Tibial nerve (tissue), 4 donors: ENCODE results near the gene KIRREL1. TPM values are rescaled to one million over a fixed set of nuclear protein-coding genes. Genes with fewer than 3 reads are reported as not detected.

Experiments used
- DNase-seq, 2 donors: peaks; one replicate each; pipeline ENCODE4 v3.0.0-alpha.2; 2019; ENCODE audit warnings: low spot score in 2 of 2
- H3K27ac ChIP-seq, 4 donors: fragments of 200-600 bp; sonication (generic) in 3 of 4; one replicate each; pipeline ENCODE4 v1.5.1; 2017 to 2019; ENCODE audit warnings: mild to moderate bottlenecking in 1 of 4
- H3K27me3 ChIP-seq, 2 donors: fragments of 200-600 bp; sonication (generic) in 1 of 2; one replicate each; pipeline versions ENCODE4 v1.5.1 to v1.6.0; 2017 to 2019
- H3K36me3 ChIP-seq, 3 donors: fragments of 200-600 bp; sonication (generic); one replicate each; pipeline ENCODE4 v1.5.1; 2018 to 2019
- H3K4me1 ChIP-seq, 4 donors: fragments of 200-600 bp; sonication (generic) in 3 of 4; one replicate each; pipeline ENCODE4 v1.5.1; 2017 to 2019
- H3K4me3 ChIP-seq, 4 donors: fragments of 200-600 bp; sonication (generic) in 3 of 4; one replicate each; pipeline ENCODE4 v1.5.1; 2017 to 2019; ENCODE audit warnings: mild to moderate bottlenecking in 1 of 4, moderate library complexity in 1 of 4
- H3K9me3 ChIP-seq, 4 donors: fragments of 200-600 bp; sonication (generic) in 3 of 4; one replicate each; pipeline ENCODE4 v1.5.1; 2017 to 2019
- EP300 ChIP-seq, 2 donors: sonication (generic); formaldehyde crosslinking; IDR thresholded peaks; one replicate each; pipeline ENCODE4 v1.6.1; 2017; ENCODE audit warnings: antibody characterized with exemption in 2 of 2, mild to moderate bottlenecking in 1 of 2
- POLR2A ChIP-seq, 2 donors: fragments of 450-650 bp; IDR thresholded peaks; one replicate each; pipeline ENCODE4 v1.6.1; 2017; ENCODE audit warnings: antibody characterized with exemption in 2 of 2, mild to moderate bottlenecking in 2 of 2, moderate library complexity in 2 of 2
- WGBS, 2 donors: methylation state at CpG; one replicate each; pipeline ENCODE4 v1.1.5; 2018; 5-methylcytosine and 5-hydroxymethylcytosine counted together
- total RNA-seq, 4 donors: library from RNA; depleted of rRNA; stranded (reverse); fragments of >200 nt; gene quantifications; one replicate each; pipeline ENCODE4 v1.1.0, GENCODE V29; 2016
- TF ChIP-seq, protein P1 (sequence below), 5 experiments: fragments of 200-600 bp in 3 of 5; fragments of 450-650 bp in 2 of 5; sonication (generic) in 3 of 5; IDR thresholded peaks; one replicate each; pipeline ENCODE4 v1.5.1; 2016 to 2019; ENCODE audit warnings: antibody characterized with exemption in 5 of 5, mild to moderate bottlenecking in 3 of 5, moderate library complexity in 2 of 5

KIRREL1 gene
- total RNA-seq, 4 donors from 2014 or later = 47.1 to 60.6 (median 50.7) TPM

DNA sequence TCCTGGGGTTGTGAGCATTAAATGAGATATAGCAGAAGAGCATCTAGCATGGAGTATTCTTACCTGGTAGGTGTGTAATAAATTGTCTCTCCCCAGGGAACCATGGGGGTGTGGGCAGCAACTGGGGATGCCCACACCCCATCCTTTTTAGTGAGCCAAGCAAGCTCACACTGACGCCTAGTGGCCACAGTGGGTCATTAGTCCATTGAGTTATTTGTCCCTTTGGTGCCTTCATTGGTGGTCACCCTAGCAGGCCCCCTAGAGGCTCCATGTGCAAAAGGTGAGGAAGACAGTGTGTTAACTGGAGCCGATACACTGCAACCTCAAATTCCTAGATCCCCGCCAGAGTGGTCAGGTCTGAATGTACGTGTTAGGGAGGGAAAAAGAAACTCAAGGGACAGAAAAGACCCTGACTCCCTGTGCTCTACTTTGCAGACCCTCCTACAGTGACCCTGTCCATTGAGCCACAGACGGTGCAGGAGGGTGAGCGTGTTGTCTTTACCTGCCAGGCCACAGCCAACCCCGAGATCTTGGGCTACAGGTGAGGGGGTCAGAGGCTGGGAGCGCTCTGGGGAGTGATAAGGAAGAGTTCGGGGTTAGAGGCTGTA lies 94.0 kb downstream of the KIRREL1 start:
- Histone ChIP-seq H3K36me3 (peaks cover 0 to 96% (median 0%) of the 10 kb centered on the region in 3 donors), H3K4me3 (no peak overlapping the region), H3K4me1 (no peaks in the 10 kb centered on the region), H3K27me3 (no peaks in the 10 kb centered on the region), H3K27ac (no peak overlapping the region), H3K9me3 (no peaks in the 10 kb centered on the region)
- WGBS, 2 donors = 58 to 59% methylated on average over 9 of the region's 9 CpGs
- DNase-seq = peak; percentile 34 to 64
- TF ChIP-seq, protein P1, sequence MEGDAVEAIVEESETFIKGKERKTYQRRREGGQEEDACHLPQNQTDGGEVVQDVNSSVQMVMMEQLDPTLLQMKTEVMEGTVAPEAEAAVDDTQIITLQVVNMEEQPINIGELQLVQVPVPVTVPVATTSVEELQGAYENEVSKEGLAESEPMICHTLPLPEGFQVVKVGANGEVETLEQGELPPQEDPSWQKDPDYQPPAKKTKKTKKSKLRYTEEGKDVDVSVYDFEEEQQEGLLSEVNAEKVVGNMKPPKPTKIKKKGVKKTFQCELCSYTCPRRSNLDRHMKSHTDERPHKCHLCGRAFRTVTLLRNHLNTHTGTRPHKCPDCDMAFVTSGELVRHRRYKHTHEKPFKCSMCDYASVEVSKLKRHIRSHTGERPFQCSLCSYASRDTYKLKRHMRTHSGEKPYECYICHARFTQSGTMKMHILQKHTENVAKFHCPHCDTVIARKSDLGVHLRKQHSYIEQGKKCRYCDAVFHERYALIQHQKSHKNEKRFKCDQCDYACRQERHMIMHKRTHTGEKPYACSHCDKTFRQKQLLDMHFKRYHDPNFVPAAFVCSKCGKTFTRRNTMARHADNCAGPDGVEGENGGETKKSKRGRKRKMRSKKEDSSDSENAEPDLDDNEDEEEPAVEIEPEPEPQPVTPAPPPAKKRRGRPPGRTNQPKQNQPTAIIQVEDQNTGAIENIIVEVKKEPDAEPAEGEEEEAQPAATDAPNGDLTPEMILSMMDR (IDR thresholded peaks at IDR 0.05) = peak; percentile 73 to 91 (median 85)
- TF ChIP-seq POLR2A (IDR thresholded peaks at IDR 0.05) = no peak

DNA sequence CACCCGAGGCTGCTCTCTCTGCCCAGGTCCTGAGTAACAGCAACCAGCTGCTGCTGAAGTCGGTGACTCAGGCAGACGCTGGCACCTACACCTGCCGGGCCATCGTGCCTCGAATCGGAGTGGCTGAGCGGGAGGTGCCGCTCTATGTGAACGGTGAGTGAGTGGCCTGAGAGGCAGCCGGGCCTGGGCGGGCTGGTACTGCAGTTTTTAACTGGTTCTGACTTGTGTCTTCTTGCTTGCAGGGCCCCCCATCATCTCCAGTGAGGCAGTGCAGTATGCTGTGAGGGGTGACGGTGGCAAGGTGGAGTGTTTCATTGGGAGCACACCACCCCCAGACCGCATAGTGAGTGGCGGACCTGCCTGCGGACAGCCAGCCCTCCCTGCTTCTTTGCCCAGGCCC lies 96.0 kb downstream of the KIRREL1 start:
- WGBS, 2 donors = 88 to 96% methylated on average over 16 of the region's 16 CpGs
- Histone ChIP-seq H3K27me3 (no peaks in the 10 kb centered on the region), H3K4me3 (no peak overlapping the region), H3K36me3 (peaks cover 0 to 96% (median 0%) of the 10 kb centered on the region in 3 donors), H3K9me3 (no peaks in the 10 kb centered on the region), H3K4me1 (no peaks in the 10 kb centered on the region), H3K27ac (no peak overlapping the region)
- TF ChIP-seq, protein P1 (IDR thresholded peaks at IDR 0.05) = no peak
- TF ChIP-seq POLR2A (IDR thresholded peaks at IDR 0.05) (no peak), EP300 (IDR thresholded peaks at IDR 0.05) (no peak)
- no peak for DNase-seq

DNA sequence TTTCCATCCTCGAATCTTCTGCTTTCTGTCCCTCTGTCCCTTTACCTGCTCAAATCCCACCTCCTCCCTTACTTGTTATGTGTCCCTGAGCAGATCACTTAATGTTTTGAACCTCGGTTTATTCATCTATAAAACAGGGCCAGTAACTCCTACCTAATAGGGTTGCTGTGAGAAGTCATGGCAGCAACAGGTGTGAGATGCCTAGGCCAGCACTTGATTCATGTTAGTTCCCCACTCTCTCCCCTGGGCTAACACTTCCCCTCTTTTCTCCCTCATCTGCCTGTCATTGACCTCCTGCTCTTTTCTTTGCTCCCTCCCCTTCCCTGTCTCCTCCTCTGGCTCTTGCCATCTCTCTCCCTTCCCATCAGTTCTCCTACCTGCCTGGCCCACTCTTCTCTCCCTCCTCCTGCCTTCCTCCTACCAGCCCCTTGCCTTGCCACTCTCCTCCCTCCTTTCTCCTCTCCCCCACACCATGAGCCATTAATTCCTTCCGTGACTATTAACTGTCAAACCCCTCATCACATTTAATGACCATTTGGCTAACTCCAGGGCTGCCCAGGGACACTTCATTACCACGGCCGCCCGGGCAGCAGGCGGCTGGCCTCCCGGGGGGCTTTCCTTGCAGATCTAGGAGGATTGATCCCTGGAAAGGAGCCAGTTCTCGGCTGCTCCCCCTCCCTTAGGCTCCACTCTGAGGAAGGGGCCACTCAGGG lies 96.6 kb downstream of the KIRREL1 start:
- Histone ChIP-seq H3K4me3 (no peak overlapping the region), H3K4me1 (no peaks in the 10 kb centered on the region), H3K27ac (no peak overlapping the region), H3K36me3 (peaks cover 0 to 96% (median 0%) of the 10 kb centered on the region in 3 donors), H3K27me3 (no peaks in the 10 kb centered on the region), H3K9me3 (no peaks in the 10 kb centered on the region)
- 70 to 71% methylated on average over 9 of the region's 9 CpGs for WGBS, 2 donors
- no peak for DNase-seq
- TF ChIP-seq, protein P1 (IDR thresholded peaks at IDR 0.05) = no peak
- TF ChIP-seq EP300 (IDR thresholded peaks at IDR 0.05) = no peak
- TF ChIP-seq POLR2A (IDR thresholded peaks at IDR 0.05) = no peak

- Histone ChIP-seq H3K27ac (no peak overlapping the region), H3K36me3 (peaks cover 0 to 82% (median 0%) of the 10 kb centered on the region in 3 donors)
These were observed 99.9 kb downstream of the KIRREL1 start for GRCh38 chr1:158093376-158093775.

More at GRCh38 chr1:158093376-158093775, 99.9 kb downstream of the KIRREL1 start:
- DNase-seq = no peak
- Histone ChIP-seq H3K9me3 (no peaks in the 10 kb centered on the region), H3K4me1 (peaks cover 0 to 6% (median 0%) of the 10 kb centered on the region in 4 donors), H3K4me3 (no peak overlapping the region), H3K27me3 (no peaks in the 10 kb centered on the region)
- WGBS, 2 donors = 79 to 85% methylated on average over 14 to 18 of the region's 18 CpGs
- TF ChIP-seq, protein P1 (IDR thresholded peaks at IDR 0.05) = no peak
- TF ChIP-seq POLR2A (IDR thresholded peaks at IDR 0.05) (no peak), EP300 (IDR thresholded peaks at IDR 0.05) (no peak)
